SK-N-SH treated with all-trans-retinoic acid at 6 μM for 48 hours (cell line): ENCODE results near the gene CTNNAL1.

Source experiments
- ATAC-seq: fragments of 200-7000 bp; cut with Tn5 transposase; 3 replicates; pipeline ENCODE4 v1.9.1; 2020; ENCODE audit warnings: mild to moderate bottlenecking, moderate library complexity
- ARNTL ChIP-seq: fragments of 450-650 bp; formaldehyde crosslinking; IDR thresholded peaks from 2 replicates; pipeline ENCODE4 v1.5.0; 2020; ENCODE audit warnings: low read depth, mild to moderate bottlenecking, moderate library complexity, borderline replicate concordance
- CSDC2 ChIP-seq: fragments of 250-450 bp; sonication (Bioruptor Pico); IDR thresholded peaks from 2 replicates; pipeline ENCODE4 v1.5.0; 2020; ENCODE audit warnings: mild to moderate bottlenecking, moderate library complexity
- CSRNP3 ChIP-seq: fragments of 250-450 bp; sonication (Bioruptor Pico); IDR thresholded peaks from 2 replicates; pipeline ENCODE4 v1.5.1; 2021; ENCODE audit warnings: mild to moderate bottlenecking, moderate library complexity
- ESRRG ChIP-seq: fragments of 250-450 bp; sonication (Bioruptor Pico); IDR thresholded peaks from 2 replicates; pipeline ENCODE4 v1.6.1; 2021; ENCODE audit warnings: mild to moderate bottlenecking
- GLIS3 ChIP-seq: fragments of 250-450 bp; sonication (Bioruptor Pico); IDR thresholded peaks from 2 replicates; pipeline ENCODE4 v1.5.0; 2020; ENCODE audit warnings: mild to moderate bottlenecking, moderate library complexity
- ISL1 ChIP-seq: fragments of 250-450 bp; sonication (Bioruptor Pico); IDR thresholded peaks from 2 replicates; pipeline ENCODE4 v2.1.2; 2022; ENCODE audit warnings: mild to moderate bottlenecking, moderate library complexity
- OSR1 ChIP-seq: fragments of 250-450 bp; sonication (Bioruptor Pico); IDR thresholded peaks from 2 replicates; pipeline ENCODE4 v1.8.0; 2022; ENCODE audit warnings: moderate library complexity, mild to moderate bottlenecking, inconsistent platforms
- PATZ1 ChIP-seq: fragments of 250-450 bp; sonication (Bioruptor Pico); IDR thresholded peaks from 2 replicates; pipeline ENCODE4 v1.8.0; 2020; ENCODE audit warnings: mild to moderate bottlenecking, moderate library complexity, borderline replicate concordance
- POU6F1 ChIP-seq: fragments of 250-450 bp; sonication (Bioruptor Pico); IDR thresholded peaks from 2 replicates; pipeline ENCODE4 v1.8.0; 2021; ENCODE audit warnings: low read depth, mild to moderate bottlenecking, moderate library complexity, borderline replicate concordance
- PPARA ChIP-seq: fragments of 250-450 bp; sonication (Bioruptor Pico); IDR thresholded peaks from 2 replicates; pipeline ENCODE4 v1.5.0; 2020; ENCODE audit warnings: mild to moderate bottlenecking, borderline replicate concordance
- RARB ChIP-seq: fragments of 250-450 bp; sonication (Bioruptor Pico); IDR thresholded peaks from 2 replicates; pipeline ENCODE4 v1.8.0; 2021; ENCODE audit warnings: mild to moderate bottlenecking, moderate library complexity
- SNAI2 ChIP-seq: fragments of 250-450 bp; sonication (Bioruptor Pico); IDR thresholded peaks from 2 replicates; pipeline ENCODE4 v1.5.0; 2020; ENCODE audit warnings: mild to moderate bottlenecking, moderate library complexity
- TCF4 ChIP-seq: fragments of 250-450 bp; sonication (Bioruptor Pico); IDR thresholded peaks from 2 replicates; pipeline ENCODE4 v1.8.0; 2021; ENCODE audit warnings: mild to moderate bottlenecking, moderate library complexity, borderline replicate concordance
- TOX ChIP-seq: fragments of 250-450 bp; sonication (Bioruptor Pico); IDR thresholded peaks from 2 replicates; pipeline ENCODE4 v1.8.0; 2021; ENCODE audit warnings: mild to moderate bottlenecking, moderate library complexity, borderline replicate concordance
- TSHZ2 ChIP-seq: fragments of 250-450 bp; sonication (Bioruptor Pico); IDR thresholded peaks from 2 replicates; pipeline ENCODE4 v1.5.0; 2020; ENCODE audit warnings: mild to moderate bottlenecking, moderate library complexity
- ZC3H10 ChIP-seq: fragments of 250-450 bp; sonication (Bioruptor Pico); IDR thresholded peaks from 2 replicates; pipeline ENCODE4 v1.5.1; 2021; ENCODE audit warnings: mild to moderate bottlenecking, moderate library complexity
- ZFP3 ChIP-seq: fragments of 250-450 bp; sonication (Bioruptor Pico); IDR thresholded peaks from 2 replicates; pipeline ENCODE4 v1.5.0; 2020; ENCODE audit warnings: mild to moderate bottlenecking, moderate library complexity
- ZNF8 ChIP-seq: fragments of 450-650 bp; formaldehyde crosslinking; IDR thresholded peaks from 2 replicates; pipeline ENCODE4 v1.5.0; 2020; ENCODE audit warnings: mild to moderate bottlenecking, moderate library complexity

Gene CTNNAL1

GRCh38 chr9:108933231-108933717, 80.0 kb downstream of the CTNNAL1 start:
- no peak for TF ChIP-seq ARNTL (CRISPR knock-in tag)
- TF ChIP-seq PATZ1 (CRISPR knock-in tag): no peak
- TF ChIP-seq TSHZ2 (CRISPR knock-in tag): no peak
- no peak for TF ChIP-seq TCF4 (CRISPR knock-in tag)
- no peak for TF ChIP-seq ZFP3
- TF ChIP-seq POU6F1 (CRISPR knock-in tag): no peak
- no peak for TF ChIP-seq ZC3H10
- no peak for TF ChIP-seq PPARA (CRISPR knock-in tag)
- no peak for TF ChIP-seq SNAI2 (CRISPR knock-in tag)
- TF ChIP-seq OSR1: no peak
- no peak for TF ChIP-seq CSRNP3 (CRISPR knock-in tag)
- TF ChIP-seq CSDC2 (CRISPR knock-in tag): no peak
- no peak for TF ChIP-seq ZNF8 (CRISPR knock-in tag)
- ATAC-seq: peak; percentile 2; the same call in 2 of the 3 replicates

- no peak for ATAC-seq
These were observed 84.9 kb downstream of the CTNNAL1 start for GRCh38 chr9:108928386-108928785.

More at GRCh38 chr9:108928386-108928785, 84.9 kb downstream of the CTNNAL1 start:
- TF ChIP-seq ZC3H10: no peak
- TF ChIP-seq ESRRG (CRISPR knock-in tag): no peak
- no peak for TF ChIP-seq TSHZ2 (CRISPR knock-in tag)
- TF ChIP-seq GLIS3 (CRISPR knock-in tag): no peak
- no peak for TF ChIP-seq RARB (CRISPR knock-in tag)
- no peak for TF ChIP-seq CSDC2 (CRISPR knock-in tag)
- no peak for TF ChIP-seq POU6F1 (CRISPR knock-in tag)
- no peak for TF ChIP-seq PPARA (CRISPR knock-in tag)
- TF ChIP-seq TOX (CRISPR knock-in tag): no peak
- no peak for TF ChIP-seq ZFP3
- TF ChIP-seq ISL1 (CRISPR knock-in tag): no peak
- TF ChIP-seq ARNTL (CRISPR knock-in tag): no peak
- TF ChIP-seq TCF4 (CRISPR knock-in tag): no peak
